Measurements from ENCODE around the gene ETHE1. TPM values are rescaled to one million over a fixed set of nuclear protein-coding genes. Genes with fewer than 3 reads are reported as not detected.
"Not testable (repeated sequence)": the region's sequence is repeated elsewhere in the genome, so short reads cannot be mapped to it uniquely, and the experiment has no call there.

Gene ETHE1
- total and polyA plus RNA-seq, 12 donors: 15.9 to 78.7 (median 33.2) TPM

- no peak for TF ChIP-seq CTCF (IDR thresholded peaks at IDR 0.05)
- no peak for TF ChIP-seq POLR2A (IDR thresholded peaks at IDR 0.05)
- H3K36me3 ChIP-seq (replicated peaks in 1 of 2): peaks cover 0 to 59% of the 10 kb centered on the region in 2 donors
Measured at GRCh38 chr19:43548706-43549105, 21.7 kb upstream of the ETHE1 start.

GRCh38 chr19:43547926-43548325 lies 20.9 kb upstream of the ETHE1 start:
- H3K27ac ChIP-seq; H3K4me3 ChIP-seq; DNase-seq; H3K4me1 ChIP-seq (replicated peaks in 1 of 2); intact Hi-C loops (cut with DNase I); H3K9me3 ChIP-seq (replicated peaks in 1 of 3); H3K27me3 ChIP-seq: not testable (repeated sequence)
- WGBS, 4 donors: 91 to 100% (median 96%) methylated on average over 2 to 17 of the region's 24 CpGs; no CpG with 5 or more reads in 1 of the 4 donors
- H3K36me3 ChIP-seq (replicated peaks in 1 of 2): peaks cover 0 to 61% of the 10 kb centered on the region in 2 donors

More at GRCh38 chr19:43548706-43549105, 21.7 kb upstream of the ETHE1 start:
- no peak overlapping the region for H3K27ac ChIP-seq
- intact Hi-C loops (cut with DNase I): no loop called here
- no peaks in the 10 kb centered on the region for H3K27me3 ChIP-seq
- no peak overlapping the region for H3K4me3 ChIP-seq
- no peaks in the 10 kb centered on the region for H3K4me1 ChIP-seq (replicated peaks in 1 of 2)
- DNase-seq: no peak
- no peaks in the 10 kb centered on the region for H3K9me3 ChIP-seq (replicated peaks in 1 of 3)
- 80 to 92% (median 88%) methylated on average over 2 of the region's 2 CpGs for WGBS, 4 donors

- Histone ChIP-seq H3K4me3 (no peak overlapping the region), H3K36me3 (replicated peaks in 1 of 2) (peaks cover 0 to 65% of the 10 kb centered on the region in 2 donors), H3K27ac (no peak overlapping the region), H3K27me3 (no peaks in the 10 kb centered on the region), H3K9me3 (replicated peaks in 1 of 3) (no peaks in the 10 kb centered on the region), H3K4me1 (replicated peaks in 1 of 2) (no peaks in the 10 kb centered on the region)
- no peak for DNase-seq
- WGBS, 4 donors: 93 to 100% (median 98%) methylated on average over 1 to 3 of the region's 3 CpGs
- no peak for TF ChIP-seq POLR2A (IDR thresholded peaks at IDR 0.05)
- no peak for TF ChIP-seq CTCF (IDR thresholded peaks at IDR 0.05)
- intact Hi-C loops (cut with DNase I): no loop called here
Measured at GRCh38 chr19:43546581-43546980, 19.6 kb upstream of the ETHE1 start.

GRCh38 chr19:43545981-43546380 lies 19.0 kb upstream of the ETHE1 start:
- Histone ChIP-seq H3K27me3 (no peaks in the 10 kb centered on the region), H3K36me3 (replicated peaks in 1 of 2) (peaks cover 0 to 59% of the 10 kb centered on the region in 2 donors), H3K27ac (no peak overlapping the region), H3K9me3 (replicated peaks in 1 of 3) (no peaks in the 10 kb centered on the region), H3K4me3 (no peak overlapping the region), H3K4me1 (replicated peaks in 1 of 2) (no peaks in the 10 kb centered on the region)
- intact Hi-C loops (cut with DNase I): no loop called here
- 78 to 100% (median 81%) methylated on average over 1 to 2 of the region's 2 CpGs for WGBS, 4 donors
- TF ChIP-seq POLR2A (IDR thresholded peaks at IDR 0.05) (no peak), CTCF (IDR thresholded peaks at IDR 0.05) (no peak)
- no peak for DNase-seq

GRCh38 chr19:43545276-43545675 lies 18.3 kb upstream of the ETHE1 start:
- no peak overlapping the region for H3K27ac ChIP-seq
- no peaks in the 10 kb centered on the region for H3K27me3 ChIP-seq
- DNase-seq: no peak
- H3K4me1 ChIP-seq (replicated peaks in 1 of 2): no peaks in the 10 kb centered on the region
- intact Hi-C loops (cut with DNase I): no loop called here
- H3K9me3 ChIP-seq (replicated peaks in 1 of 3): no peaks in the 10 kb centered on the region
- no peak for TF ChIP-seq CTCF (IDR thresholded peaks at IDR 0.05)
- TF ChIP-seq POLR2A (IDR thresholded peaks at IDR 0.05): no peak
- peaks cover 0 to 52% of the 10 kb centered on the region in 2 donors for H3K36me3 ChIP-seq (replicated peaks in 1 of 2)
- 90 to 94% (median 93%) methylated on average over 5 of the region's 5 CpGs for WGBS, 4 donors
- no peak overlapping the region for H3K4me3 ChIP-seq
